Lung (tissue), 12 donors: ENCODE results near the gene HHIP. TPM values are rescaled to one million over a fixed set of nuclear protein-coding genes. Genes with fewer than 3 reads are reported as not detected.

Experiments used
- ATAC-seq: fragments of 200-7000 bp; cut with Tn5 transposase; one replicate; pipeline ENCODE4 v1.9.1; 2020; ENCODE audit warnings: moderate number of reproducible peaks; ENCODE audit not compliant: insufficient read depth, low FRiP score
- DNase-seq, 3 donors: peaks; one replicate each; pipeline ENCODE4 v3.0.0-alpha.2; 2013 to 2017
- H3K27ac ChIP-seq, 2 donors: one replicate each; pipeline ENCODE4 v1.5.1; 2013; ENCODE audit warnings: mild to moderate bottlenecking in 2 of 2, moderate library complexity in 2 of 2, control low read depth in 1 of 2, inconsistent platforms in 1 of 2, low read depth in 1 of 2, low read length in 1 of 2
- H3K27me3 ChIP-seq, 3 donors: one replicate each; pipeline ENCODE4 v1.5.1; 2013; ENCODE audit warnings: low read length in 2 of 3; ENCODE audit not compliant: control insufficient read depth in 3 of 3, insufficient read depth in 3 of 3
- H3K36me3 ChIP-seq, 4 donors: one replicate each; pipeline ENCODE4 v1.5.1; 2013; ENCODE audit warnings: low read length in 4 of 4, mild to moderate bottlenecking in 1 of 4, moderate library complexity in 1 of 4; ENCODE audit not compliant: control insufficient read depth in 4 of 4, insufficient read depth in 4 of 4
- H3K4me1 ChIP-seq, 5 donors: one replicate each; pipeline ENCODE4 v1.5.1; 2013; ENCODE audit warnings: low read length in 5 of 5, mild to moderate bottlenecking in 2 of 5, moderate library complexity in 1 of 5; ENCODE audit not compliant: control insufficient read depth in 5 of 5, insufficient read depth in 5 of 5
- H3K4me3 ChIP-seq: one replicate; pipeline ENCODE4 v1.5.1; 2013; ENCODE audit warnings: mild to moderate bottlenecking, control low read depth, moderate library complexity
- H3K9ac ChIP-seq, 2 donors: one replicate each; pipeline ENCODE4 v1.5.1; 2013; ENCODE audit warnings: low read length in 2 of 2, control low read depth in 1 of 2; ENCODE audit not compliant: insufficient read depth in 1 of 2
- H3K9me3 ChIP-seq, 4 donors: one replicate each; pipeline ENCODE4 v1.5.1; 2013; ENCODE audit warnings: low read length in 3 of 4, mild to moderate bottlenecking in 1 of 4, moderate library complexity in 1 of 4; ENCODE audit not compliant: control insufficient read depth in 4 of 4, insufficient read depth in 3 of 4
- CTCF ChIP-seq: IDR thresholded peaks from 2 replicates; pipeline ENCODE4 v1.5.1; 2012; ENCODE audit warnings: mild to moderate bottlenecking; ENCODE audit errors: control extremely low read depth, extremely low read depth
- WGBS, 2 donors: extraction: QIAGEN DNeasy Blood & Tissue Kit; methylation state at CpG; one replicate each; pipeline ENCODE4 v1.1.7; 2013; 5-methylcytosine and 5-hydroxymethylcytosine counted together
- polyA plus RNA-seq, 2 donors: library from polyadenylated mRNA; stranded (reverse); fragments of 200-250 nt; gene quantifications; one replicate each; pipeline ENCODE4 v1.2.1, GENCODE V29; 2013
- total RNA-seq, 2 donors: library from RNA; depleted of rRNA in 1 of 2; stranded (reverse); fragments of >200 nt in 1 of 2; gene quantifications; one replicate each; pipeline ENCODE4 v1.2.1, GENCODE V29; 2014 to 2021
- donor health status: control.
- donor health status: control.
- donor health status: Bipolar disorder and iron deficiency.
- donor health status: healthy.
- donor health status: DM: yes; HTN: yes; CAD: no.

Gene HHIP
- total and polyA plus RNA-seq, 4 donors, result 11.6 to 116 (median 90.2) TPM

- ATAC-seq, result no peak
- no peak for TF ChIP-seq CTCF
- Histone ChIP-seq H3K4me1 (peaks cover 0 to 4% (median 0%) of the 10 kb centered on the region in 5 donors), H3K27ac (no peak overlapping the region), H3K27me3 (peaks cover 0 to 2% (median 0%) of the 10 kb centered on the region in 3 donors), H3K36me3 (no peaks in the 10 kb centered on the region), H3K4me3 (no peak overlapping the region), H3K9ac (no peak overlapping the region), H3K9me3 (no peaks in the 10 kb centered on the region)
- DNase-seq, result no peak
- WGBS, 2 donors, result 70 to 71% methylated on average over 7 of the region's 7 CpGs
Measured at GRCh38 chr4:144663834-144664475, 18.0 kb downstream of the HHIP start.

DNA sequence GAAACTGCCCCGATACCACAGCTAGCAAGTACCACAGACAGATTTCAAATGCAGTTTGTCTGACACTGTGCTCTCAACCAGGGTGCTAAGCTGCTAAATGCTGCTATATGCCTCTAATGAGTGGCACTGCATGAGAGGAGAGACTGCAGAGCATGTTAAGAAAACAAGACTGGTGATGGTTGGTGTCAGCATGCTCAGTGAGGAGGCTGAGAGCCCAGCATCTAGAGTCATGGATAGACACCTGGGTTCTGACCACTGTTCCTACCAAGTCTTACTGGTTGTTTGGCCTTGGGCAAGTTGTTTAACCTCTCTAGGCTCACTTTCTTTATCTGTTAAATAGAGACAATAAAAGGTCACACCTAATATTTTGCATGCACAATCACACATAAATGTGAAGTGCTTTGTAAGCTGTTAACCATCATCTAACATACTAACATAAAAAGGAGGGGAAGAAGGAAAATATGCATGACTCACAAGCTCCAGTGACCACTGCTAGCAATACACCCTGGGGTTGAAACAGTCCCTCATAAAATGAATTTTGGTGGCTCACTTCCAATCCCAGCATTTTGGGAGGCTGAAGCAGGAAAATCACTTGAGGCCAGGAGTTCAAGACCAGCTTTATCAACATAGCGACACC is 20.7 kb downstream of the HHIP start:
- no peaks in the 10 kb centered on the region for H3K9me3 ChIP-seq
- no peak overlapping the region for H3K4me3 ChIP-seq
- no peaks in the 10 kb centered on the region for H3K27me3 ChIP-seq
- TF ChIP-seq CTCF, result no peak
- H3K9ac ChIP-seq, result no peak overlapping the region
- no peak for ATAC-seq
- no peak for DNase-seq
- H3K4me1 ChIP-seq, result peaks cover 0 to 4% (median 0%) of the 10 kb centered on the region in 5 donors
- no peaks in the 10 kb centered on the region for H3K36me3 ChIP-seq
- no peak overlapping the region for H3K27ac ChIP-seq
- 86 to 95% methylated on average over 2 of the region's 2 CpGs for WGBS, 2 donors

- TF ChIP-seq CTCF, result no peak
- H3K4me1 ChIP-seq, result no peaks in the 10 kb centered on the region
- H3K9me3 ChIP-seq, result no peaks in the 10 kb centered on the region
- no peak overlapping the region for H3K4me3 ChIP-seq
- WGBS, 2 donors, result 75 to 76% methylated on average over 2 of the region's 2 CpGs
- H3K27me3 ChIP-seq, result no peaks in the 10 kb centered on the region
- no peaks in the 10 kb centered on the region for H3K36me3 ChIP-seq
- ATAC-seq, result no peak
- H3K27ac ChIP-seq, result no peak overlapping the region
- H3K9ac ChIP-seq, result no peak overlapping the region
- DNase-seq, result no peak
Measured at GRCh38 chr4:144667500-144667899, 21.5 kb downstream of the HHIP start.

GRCh38 chr4:144670776-144671175 is 24.8 kb downstream of the HHIP start:
- Histone ChIP-seq H3K4me3 (no peak overlapping the region), H3K4me1 (no peaks in the 10 kb centered on the region), H3K9ac (no peak overlapping the region), H3K9me3 (no peaks in the 10 kb centered on the region), H3K27ac (no peak overlapping the region), H3K36me3 (no peaks in the 10 kb centered on the region), H3K27me3 (no peaks in the 10 kb centered on the region)
- WGBS, 2 donors, result 75 to 76% methylated on average over 5 of the region's 5 CpGs
- no peak for TF ChIP-seq CTCF
- DNase-seq (no peak), ATAC-seq (no peak)
